Prostate gland (tissue), 2 donors: Measurements from ENCODE around the gene CLIP1.

Source experiments
- CTCF ChIP-seq, 4 experiments: fragments of 200-600 bp in 2 of 4; fragments of 450-650 bp in 2 of 4; sonication (generic) in 2 of 4; IDR thresholded peaks; 1 replicate in 3 of 4; 2 replicates in 1 of 4; pipeline ENCODE4 v1.5.1; 2016 to 2019; ENCODE audit warnings: antibody characterized with exemption in 4 of 4, mild to moderate bottlenecking in 2 of 4, moderate library complexity in 2 of 4
- POLR2A ChIP-seq: fragments of 450-650 bp; IDR thresholded peaks from one replicate; pipeline ENCODE4 v1.6.1; 2016; ENCODE audit warnings: antibody characterized with exemption, mild to moderate bottlenecking

DNA sequence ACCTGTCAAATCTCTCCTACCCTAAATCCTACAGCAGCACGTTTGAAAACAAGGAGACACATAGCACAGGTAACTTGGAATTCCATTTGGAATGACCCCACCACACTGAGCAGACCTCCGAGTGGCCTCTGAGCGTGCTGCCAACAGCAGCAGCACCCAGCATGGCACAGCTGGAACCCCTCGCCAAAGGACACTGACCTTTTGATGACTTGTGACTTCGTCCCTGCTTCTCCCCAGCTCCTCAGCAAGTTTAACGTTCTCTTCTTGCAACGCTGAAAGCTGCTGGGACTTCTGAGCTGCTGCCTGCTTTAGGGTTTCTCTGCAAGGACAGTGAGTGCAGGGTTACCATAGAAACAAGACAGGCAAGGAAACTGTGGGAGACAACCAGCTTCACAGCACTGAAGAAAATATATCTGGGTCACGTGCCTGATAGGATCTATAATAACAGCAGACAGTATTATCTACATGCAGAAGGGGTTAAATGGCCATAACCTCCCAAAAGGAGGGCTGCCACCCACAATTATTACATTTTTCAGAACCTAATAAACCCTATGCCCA is 112.8 kb downstream of the CLIP1 start:
- no peak for TF ChIP-seq CTCF (IDR thresholded peaks at IDR 0.05)
- no peak for TF ChIP-seq POLR2A
